Mucosa of descending colon (tissue), 3 donors: ENCODE measurements around the gene BPIFA1. TPM values are rescaled to one million over a fixed set of nuclear protein-coding genes. Genes with fewer than 3 reads are reported as not detected.

ENCODE experiments used
- ATAC-seq: fragments of 200-7000 bp; cut with Tn5 transposase; one replicate; pipeline ENCODE4 v1.9.1; 2020; ENCODE audit warnings: mild to moderate bottlenecking, moderate library complexity
- DNase-seq, 3 donors: peaks; one replicate each; pipeline ENCODE4 v3.0.0-alpha.2; 2020
- H3K36me3 ChIP-seq: fragments of 200-600 bp; one replicate; pipeline ENCODE4 v1.8.0; 2021; ENCODE audit warnings: low read depth, mild to moderate bottlenecking
- H3K4me1 ChIP-seq: fragments of 200-600 bp; one replicate; pipeline ENCODE4 v1.8.0; 2021; ENCODE audit warnings: low read depth, mild to moderate bottlenecking
- H3K4me3 ChIP-seq: fragments of 200-600 bp; one replicate; pipeline ENCODE4 v1.8.0; 2021; ENCODE audit warnings: mild to moderate bottlenecking
- H3K9me3 ChIP-seq: fragments of 200-600 bp; one replicate; pipeline ENCODE4 v1.8.0; 2021; ENCODE audit warnings: mild to moderate bottlenecking
- CTCF ChIP-seq: fragments of 200-600 bp; IDR thresholded peaks from one replicate; pipeline ENCODE4 v1.8.0; 2022; ENCODE audit warnings: antibody characterized with exemption, mild to moderate bottlenecking
- intact Hi-C, 2 donors: fragments of 100-400 bp; cut with DNase I in 1 of 2; cut with micrococcal nuclease in 1 of 2; formaldehyde crosslinking; loops; one replicate each; pipeline versions ENCODE4 v1.11.0 to v1.11.1; 2022; cut with DNase I, micrococcal nuclease
- long read RNA-seq, 2 donors: library from polyadenylated mRNA; unstranded; transcript quantifications; one replicate each; pipeline ENCODE4 v2.0.0, GENCODE V29; 2019 to 2021
- total RNA-seq, 3 donors: library from RNA; stranded (reverse); fragmentation: NEBNext Ultra II Directional in 2 of 3; extraction: Animal tissue kit (Norgen Biotek cat#: 25700) in 2 of 3; gene quantifications; one replicate each; pipeline versions ENCODE4 v1.2.1 to v1.2.4, GENCODE V29; 2021 to 2023
- donor health status: DM: no; HTN: no; CAD: no; lungs with moderate emphysema.
- donor health status: DM: no; HTN: no; CAD: no.
- donor health status: DM: no; HTN: yes; CAD: no.

The BPIFA1 gene
- total RNA-seq = not detected
- long read RNA-seq, donor 1 = 0 reads
- long read RNA-seq, donor 2 = 0 reads

GRCh38 chr20:33235696-33236095 is at the start of gene BPIFA1:
BPIFA1 (plus strand) TSS chr20:33235996; CDS start chr20:33237712, 1,716 bp downstream.
- intact Hi-C loops = no loop called here
- no peak for ATAC-seq

DNA sequence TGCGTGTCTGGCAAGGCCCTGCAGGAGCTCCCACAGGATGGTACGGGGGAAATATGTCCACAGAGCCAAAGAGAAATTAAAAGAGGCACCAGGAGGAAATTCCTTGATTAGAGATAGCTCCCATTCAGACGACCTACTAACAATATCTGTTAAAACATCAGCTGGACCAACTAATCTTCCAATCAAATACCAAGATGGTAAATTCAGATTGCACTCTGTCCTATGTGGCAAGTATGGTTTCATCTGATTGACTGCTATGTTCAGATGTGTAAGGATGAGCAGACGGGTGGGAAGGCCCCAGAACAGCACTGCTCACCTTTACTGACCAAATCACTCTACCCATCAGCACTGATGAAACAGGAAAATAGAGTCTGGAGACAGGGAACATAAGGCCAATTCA is 48.3 kb upstream of the BPIFA1 start:
- ATAC-seq = no peak
- H3K36me3 ChIP-seq = no peaks in the 10 kb centered on the region
- TF ChIP-seq CTCF = no peak
- no peak for DNase-seq
- no peaks in the 10 kb centered on the region for H3K9me3 ChIP-seq
- no peak overlapping the region for H3K4me3 ChIP-seq
- H3K4me1 ChIP-seq = no peaks in the 10 kb centered on the region
- intact Hi-C loops = no loop called here

More at GRCh38 chr20:33235696-33236095, at the start of gene BPIFA1:
- no peak for DNase-seq
- no peaks in the 10 kb centered on the region for H3K4me1 ChIP-seq
- TF ChIP-seq CTCF = no peak
- no peaks in the 10 kb centered on the region for H3K36me3 ChIP-seq
- no peak within 1 kb of the TSS for H3K4me3 ChIP-seq
- H3K9me3 ChIP-seq = no peaks in the 10 kb centered on the region

DNA sequence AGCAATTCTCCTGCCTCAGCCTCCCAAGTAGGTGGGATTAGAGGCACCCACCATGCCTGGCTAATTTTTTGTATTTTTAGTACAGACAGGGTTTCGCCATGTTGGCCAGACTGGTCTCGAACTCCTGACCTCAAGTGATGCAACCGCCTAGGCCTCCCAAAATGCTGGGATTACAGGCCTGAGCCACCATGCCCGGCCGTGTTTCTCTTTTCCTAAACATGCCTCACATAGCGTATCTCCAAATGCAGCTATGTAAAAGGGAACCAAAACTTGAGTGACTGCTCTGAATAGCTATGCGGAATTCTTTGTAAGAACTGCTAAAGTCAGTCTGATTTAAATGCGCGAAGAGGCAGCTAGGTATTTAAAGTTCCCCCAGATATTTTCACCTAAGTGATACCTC is 47.4 kb upstream of the BPIFA1 start:
- H3K4me1 ChIP-seq = no peaks in the 10 kb centered on the region
- no peaks in the 10 kb centered on the region for H3K9me3 ChIP-seq
- intact Hi-C loops = no loop called here
- no peaks in the 10 kb centered on the region for H3K36me3 ChIP-seq
- no peak for DNase-seq
- no peak for ATAC-seq
- no peak overlapping the region for H3K4me3 ChIP-seq
- no peak for TF ChIP-seq CTCF

DNA sequence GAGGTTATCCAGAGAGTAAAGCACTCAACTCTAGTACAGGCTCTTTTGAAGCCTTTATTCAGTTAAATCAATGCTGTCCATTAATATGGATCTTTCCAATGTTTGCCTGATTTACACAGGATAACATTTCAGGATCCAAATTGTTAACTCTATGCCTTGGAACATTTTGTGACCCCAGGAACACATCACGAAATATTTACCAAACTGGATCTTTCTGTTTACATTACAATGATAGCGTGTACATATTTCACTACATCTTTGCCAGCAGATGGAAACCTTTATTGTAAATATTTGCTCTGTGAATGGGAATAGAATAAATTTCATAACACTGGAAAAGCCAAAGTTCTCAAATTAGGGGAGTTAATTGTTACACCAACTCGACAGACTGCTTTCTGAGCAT is 44.3 kb upstream of the BPIFA1 start:
- TF ChIP-seq CTCF = no peak
- H3K9me3 ChIP-seq = no peaks in the 10 kb centered on the region
- intact Hi-C loops = no loop called here
- ATAC-seq (no peak), DNase-seq (no peak)
- no peaks in the 10 kb centered on the region for H3K4me1 ChIP-seq
- H3K4me3 ChIP-seq = no peak overlapping the region
- no peaks in the 10 kb centered on the region for H3K36me3 ChIP-seq

DNA sequence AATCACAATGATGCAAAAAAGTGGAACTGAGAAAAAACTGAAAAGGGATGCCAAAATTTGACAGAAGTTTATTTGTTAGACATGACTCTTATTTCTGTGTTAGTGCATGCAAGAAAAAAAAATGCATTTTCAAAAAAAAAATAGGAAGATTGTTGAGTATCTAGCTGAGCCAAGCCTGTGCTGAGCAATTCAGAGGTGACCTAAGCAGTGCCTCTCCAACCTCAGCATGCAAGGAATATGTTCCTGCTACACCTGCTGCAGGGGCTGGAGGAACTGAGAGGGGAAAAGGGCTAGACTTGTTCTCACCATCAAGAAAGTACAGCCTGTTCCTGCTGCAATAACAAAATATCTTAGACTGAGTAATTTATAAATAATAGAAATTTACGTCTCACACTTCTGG is 43.8 kb upstream of the BPIFA1 start:
- DNase-seq = no peak
- no peak overlapping the region for H3K4me3 ChIP-seq
- no peaks in the 10 kb centered on the region for H3K9me3 ChIP-seq
- no peak for TF ChIP-seq CTCF
- H3K4me1 ChIP-seq = no peaks in the 10 kb centered on the region
- H3K36me3 ChIP-seq = no peaks in the 10 kb centered on the region
- ATAC-seq = no peak
- intact Hi-C loops = no loop called here

GRCh38 chr20:33192912-33193501 is 42.8 kb upstream of the BPIFA1 start:
- DNase-seq = no peak

More at GRCh38 chr20:33192912-33193501, 42.8 kb upstream of the BPIFA1 start:
- intact Hi-C loops = no loop called here
- no peaks in the 10 kb centered on the region for H3K4me1 ChIP-seq
- no peak overlapping the region for H3K4me3 ChIP-seq
- no peak for ATAC-seq
- TF ChIP-seq CTCF = no peak
- no peaks in the 10 kb centered on the region for H3K9me3 ChIP-seq
- no peaks in the 10 kb centered on the region for H3K36me3 ChIP-seq
